ENCODE measurements around the gene SPRY4.

The SPRY4 gene

GRCh38 chr5:142330444-142330843, 5.6 kb upstream of the SPRY4 start:
- DNase-seq, result no peak

GRCh38 chr5:142330026-142330425, 5.2 kb upstream of the SPRY4 start:
- no peak for DNase-seq

GRCh38 chr5:142327111-142327842, 2.5 kb upstream of the SPRY4 start:
- no peak for DNase-seq

- DNase-seq, result no peak
These were observed 1.7 kb upstream of the SPRY4 start for GRCh38 chr5:142326480-142326938.

- peak; percentile 8 for DNase-seq
These were observed 1.1 kb upstream of the SPRY4 start for GRCh38 chr5:142325725-142326479.

GRCh38 chr5:142324136-142324870, 518 bp downstream of the SPRY4 start:
- DNase-seq, result no peak

- no peak for DNase-seq
These were observed 1.2 kb downstream of the SPRY4 start for GRCh38 chr5:142323480-142324135.

GRCh38 chr5:142322747-142323479, 1.9 kb downstream of the SPRY4 start:
- DNase-seq, result no peak

GRCh38 chr5:142322403-142322746, 2.4 kb downstream of the SPRY4 start:
- no peak for DNase-seq

- DNase-seq, result no peak
These were observed 3.8 kb downstream of the SPRY4 start for GRCh38 chr5:142320851-142321560.

- DNase-seq, result no peak
These were observed 4.4 kb downstream of the SPRY4 start for GRCh38 chr5:142320430-142320738.

GRCh38 chr5:142319560-142320429, 5.0 kb downstream of the SPRY4 start:
- no peak for DNase-seq

- DNase-seq, result no peak
These were observed 5.7 kb downstream of the SPRY4 start for GRCh38 chr5:142319105-142319504.

GRCh38 chr5:142317753-142318152, 7.1 kb downstream of the SPRY4 start:
- DNase-seq, result no peak

- no peak for DNase-seq
These were observed 7.6 kb downstream of the SPRY4 start for GRCh38 chr5:142317173-142317572.

GRCh38 chr5:142316681-142317080, 8.1 kb downstream of the SPRY4 start:
- DNase-seq, result no peak

GRCh38 chr5:142316051-142316450, 8.8 kb downstream of the SPRY4 start:
- DNase-seq, result peak; percentile 73

GRCh38 chr5:142315096-142315900, 9.5 kb downstream of the SPRY4 start:
- no peak for DNase-seq

- DNase-seq, result no peak
These were observed 10.2 kb downstream of the SPRY4 start for GRCh38 chr5:142314606-142315005.

- no peak for DNase-seq
These were observed 10.7 kb downstream of the SPRY4 start for GRCh38 chr5:142314109-142314508.

All from DMS79 treated with DMSO at 0.1 percent for 48 hours (cell line).